GM15510 (cell line): Measurements from ENCODE around the gene NONO.

Source experiments
- POLR2A ChIP-seq: IDR thresholded peaks from 3 replicates; pipeline ENCODE4 v1.6.1; 2011; ENCODE audit warnings: borderline replicate concordance; ENCODE audit not compliant: insufficient read length; ENCODE audit errors: extremely low read depth

Gene NONO

DNA sequence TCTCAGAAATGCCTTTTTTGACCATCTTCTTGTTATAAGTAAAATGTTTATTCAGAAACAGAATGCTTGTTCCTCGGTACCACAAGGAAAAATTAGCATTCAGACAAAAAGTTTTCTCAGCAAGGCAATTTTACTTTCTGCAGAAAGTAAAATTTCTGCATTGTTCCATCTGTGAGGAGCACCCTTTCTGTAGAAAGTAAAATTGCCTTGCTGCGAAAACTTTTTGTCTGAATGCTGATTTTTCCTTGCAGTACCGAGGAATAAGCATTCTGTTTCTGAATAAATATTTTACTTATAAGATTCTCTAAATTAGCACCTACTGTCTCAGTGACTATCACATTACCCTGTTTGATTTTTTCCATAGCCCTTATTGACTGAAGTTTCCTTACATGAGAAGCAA lies 43.0 kb downstream of the NONO start:
- no peak for TF ChIP-seq POLR2A
